Measurements from ENCODE around the gene STK17A.
A peak's percentile ranks its signal among the peaks of the same experiment; 100 is the strongest.

The STK17A gene

DNA sequence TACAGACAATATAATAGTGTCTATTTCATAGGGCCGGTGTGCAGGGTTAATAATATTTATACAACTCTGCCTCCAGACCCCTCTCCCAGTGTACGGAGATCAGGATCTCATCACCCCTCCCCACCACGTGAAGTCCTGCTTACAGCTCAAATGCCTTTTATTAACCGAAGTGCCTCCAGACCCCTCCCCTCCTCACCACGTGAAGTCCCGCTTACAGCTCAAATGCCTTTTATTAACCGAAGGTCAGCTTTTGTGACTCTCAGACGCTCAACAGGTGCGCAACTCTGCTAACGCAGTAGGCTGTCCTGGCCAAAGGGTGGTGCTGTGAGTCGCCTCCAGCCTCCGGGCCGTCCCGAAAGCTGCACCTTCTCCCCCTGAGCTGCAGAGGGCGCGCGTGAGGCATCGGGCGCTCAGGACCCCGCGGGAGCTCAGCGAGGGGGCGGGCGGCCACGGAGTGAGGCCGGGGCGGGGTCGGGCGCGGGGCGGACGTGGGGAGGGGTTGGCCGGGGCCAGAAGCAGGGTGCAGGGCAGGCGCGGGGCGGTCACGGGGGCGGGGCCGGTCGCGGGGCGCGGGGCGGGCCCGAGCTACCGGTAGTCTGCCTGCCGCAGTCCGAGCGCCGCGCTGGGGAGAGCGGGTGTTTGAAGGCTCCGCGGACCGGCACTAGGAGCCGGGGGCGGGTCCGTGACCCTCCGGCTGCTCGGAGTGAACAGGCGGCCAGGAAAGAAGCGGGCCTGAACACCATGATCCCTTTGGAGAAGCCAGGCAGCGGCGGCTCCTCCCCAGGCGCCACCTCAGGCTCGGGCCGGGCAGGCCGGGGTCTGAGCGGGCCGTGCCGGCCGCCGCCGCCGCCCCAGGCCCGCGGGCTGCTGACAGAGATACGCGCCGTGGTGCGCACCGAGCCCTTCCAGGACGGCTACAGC is at the start of gene STK17A:
Gene STK17A (plus strand): TSS at position 606 of the 921 bp plus-strand sequence. CDS start 136 bp downstream, at position 742.
- DNase-seq, result peak; percentile 96

DNA sequence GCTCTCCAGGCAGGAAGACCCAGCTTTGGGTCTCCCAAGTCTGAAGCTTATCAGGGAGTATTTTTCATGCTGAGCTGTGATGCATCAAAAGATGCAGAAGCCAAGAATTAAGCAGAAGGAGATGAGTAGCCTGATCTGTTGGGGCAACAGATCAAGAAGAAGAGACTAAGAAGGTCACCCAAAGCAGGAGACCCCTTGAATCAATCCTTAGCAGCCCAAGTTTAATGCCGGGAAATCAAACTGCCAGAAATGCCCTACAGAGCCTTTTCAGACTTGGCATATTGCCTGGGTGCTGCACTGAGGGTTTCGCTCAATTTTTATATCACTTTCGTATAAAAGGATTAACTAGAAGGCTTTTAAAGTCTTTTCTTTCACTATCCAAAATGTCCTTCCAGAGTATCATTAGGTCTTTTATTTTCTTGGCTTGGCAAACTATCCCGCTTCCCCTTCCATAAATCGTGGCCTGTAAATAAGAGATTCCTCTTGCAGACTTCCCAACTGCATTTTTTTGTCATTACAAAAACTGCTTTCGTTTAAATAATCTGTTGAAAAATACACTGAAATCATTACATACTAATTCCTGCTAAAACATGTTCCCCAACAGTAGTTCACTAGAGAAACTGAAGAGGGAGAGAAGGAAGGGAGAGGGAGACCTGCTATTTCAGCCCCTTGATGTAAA is 49.0 kb upstream of the STK17A start:
- no peak for DNase-seq

DNA sequence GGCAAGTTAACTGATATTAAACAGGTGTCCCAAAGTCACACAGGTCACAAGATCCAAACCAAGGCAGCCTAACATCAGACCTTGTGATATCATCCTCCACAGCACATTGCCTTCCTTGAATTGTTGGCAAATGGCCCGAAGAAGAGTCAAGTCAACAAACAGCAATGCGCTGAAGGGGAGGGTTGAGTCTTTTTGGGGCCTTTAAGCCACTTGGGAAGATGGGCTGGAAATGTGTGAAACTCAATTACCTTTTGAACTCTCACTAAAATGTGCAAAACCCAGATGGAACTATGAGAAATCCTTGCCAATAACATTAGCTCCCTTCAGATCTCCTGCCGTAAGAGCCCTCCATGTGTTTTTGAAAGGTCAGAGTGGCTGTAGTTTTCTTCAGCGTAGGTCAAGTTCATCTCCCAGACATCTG is 47.9 kb upstream of the STK17A start:
- DNase-seq, result no peak

DNA sequence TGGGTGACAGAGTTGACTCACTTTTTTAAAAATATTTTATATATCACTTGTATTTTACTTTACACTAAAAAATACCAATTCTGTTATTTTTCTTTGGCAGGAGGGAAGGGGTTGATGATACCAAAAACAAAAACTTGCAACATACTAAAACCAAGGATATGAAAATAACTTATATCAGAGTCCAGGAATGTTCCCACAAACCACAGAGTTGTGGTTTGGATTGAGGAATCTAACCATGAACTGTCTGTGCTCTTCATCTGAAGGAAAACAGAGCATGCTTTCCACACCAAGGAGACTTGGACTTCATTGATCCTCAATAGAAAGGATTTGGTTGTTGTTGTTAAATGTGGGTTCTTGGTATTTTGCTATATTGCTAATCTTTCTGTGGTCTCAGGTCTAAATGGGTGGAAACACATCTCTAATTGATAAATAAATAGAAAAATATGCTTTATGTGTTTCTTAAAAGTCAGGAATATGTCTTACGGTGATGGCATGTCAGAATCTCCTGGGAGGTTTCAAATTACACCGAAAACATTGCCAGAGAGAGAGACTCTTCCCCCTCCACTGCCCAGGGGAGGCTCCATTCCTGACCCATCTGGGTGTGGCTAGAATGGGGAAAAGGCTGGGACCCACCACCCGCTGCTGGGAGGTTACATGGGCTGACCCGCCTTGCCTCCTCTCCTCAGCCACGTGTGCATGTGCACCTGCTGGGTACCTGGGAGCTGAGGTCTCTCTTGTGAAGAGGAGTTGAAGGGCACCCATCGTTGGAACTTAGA is 46.9 kb upstream of the STK17A start:
- DNase-seq, result no peak

DNA sequence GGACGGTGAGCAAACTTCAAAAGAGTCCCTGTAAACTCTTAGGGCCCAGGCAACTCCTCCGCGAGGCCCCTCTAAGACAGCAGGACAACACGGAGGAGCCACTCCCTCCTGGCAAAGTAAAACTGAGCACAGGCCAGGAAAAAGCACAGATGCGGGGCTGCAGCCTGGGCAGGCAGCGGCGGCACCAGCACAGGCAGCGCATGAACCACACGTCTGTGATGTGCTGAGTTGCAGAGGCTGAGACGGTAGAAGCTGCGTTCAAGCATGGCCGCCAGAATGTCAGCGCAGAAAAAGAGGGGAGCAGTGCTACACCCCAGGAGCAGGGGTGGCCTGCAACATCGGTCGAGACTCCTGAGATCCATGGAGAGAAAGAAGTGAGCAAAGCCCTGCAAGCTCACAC is 46.1 kb upstream of the STK17A start:
- DNase-seq, result no peak

DNA sequence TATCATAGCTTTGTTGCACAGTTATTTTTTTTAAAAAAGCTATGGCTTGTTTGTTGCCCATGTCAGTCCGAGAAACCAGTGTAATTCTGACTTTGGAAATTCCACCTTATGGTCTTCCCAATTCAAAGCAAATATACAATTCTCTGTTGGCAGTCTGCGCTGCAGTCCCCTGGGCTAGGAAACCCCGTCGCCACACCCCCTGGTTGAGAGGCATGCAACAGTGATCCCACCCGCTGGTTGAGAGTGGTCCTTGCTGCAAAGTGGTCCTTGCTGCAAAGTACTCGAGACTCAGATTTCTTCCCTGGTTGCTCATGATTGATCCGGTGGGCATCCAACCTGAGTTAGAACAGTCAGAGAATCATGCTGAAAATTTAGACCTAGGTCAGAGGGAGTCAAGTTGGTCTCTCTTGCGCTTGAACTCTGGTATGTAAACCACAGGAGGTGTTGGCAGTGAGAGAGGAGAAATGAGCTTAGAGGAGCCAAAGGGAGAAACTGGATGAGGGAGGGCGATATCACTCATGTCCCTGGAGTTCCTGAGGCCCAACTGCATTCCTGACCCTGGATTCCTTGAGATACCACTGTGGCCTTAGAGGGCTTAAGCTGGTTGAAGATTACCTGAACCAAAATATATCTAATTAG is 45.0 kb upstream of the STK17A start:
- no peak for DNase-seq

DNA sequence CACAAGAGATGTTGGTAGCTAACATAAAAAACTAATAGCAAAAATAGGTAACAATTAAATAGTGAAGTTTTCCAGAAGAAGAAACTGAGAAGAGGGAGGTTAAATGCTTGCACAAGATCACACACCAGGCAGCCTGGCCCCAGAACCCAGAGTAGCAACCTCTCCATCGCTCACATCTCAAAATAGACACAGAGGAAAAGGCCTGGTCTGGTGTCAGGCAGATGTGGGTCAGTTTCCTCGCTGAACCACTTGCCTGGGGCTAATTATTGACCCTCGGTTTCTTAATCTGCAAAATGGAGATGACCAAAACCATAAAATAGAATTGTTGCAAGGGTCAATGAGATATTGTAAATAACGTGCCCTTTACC is 44.5 kb upstream of the STK17A start:
- no peak for DNase-seq

DNA sequence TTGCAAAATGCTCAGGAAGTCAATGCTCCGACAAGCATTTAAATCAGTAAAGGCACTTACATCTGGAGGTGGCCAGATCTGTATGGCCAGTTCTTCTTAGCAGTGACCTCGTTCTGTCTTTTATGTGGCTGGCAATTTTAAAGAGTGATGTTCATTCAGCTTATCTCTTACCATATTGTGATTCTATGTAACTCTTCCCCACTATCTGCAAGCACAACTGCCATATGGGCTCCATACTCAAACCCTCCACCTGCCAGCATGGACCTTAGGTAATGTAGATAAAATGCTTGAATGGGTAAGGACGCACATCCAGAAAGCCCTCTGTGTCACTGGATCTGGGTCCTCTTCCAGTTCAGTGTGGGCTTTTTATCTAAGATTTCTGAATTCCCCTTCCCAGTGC is 42.4 kb upstream of the STK17A start:
- no peak for DNase-seq

DNA sequence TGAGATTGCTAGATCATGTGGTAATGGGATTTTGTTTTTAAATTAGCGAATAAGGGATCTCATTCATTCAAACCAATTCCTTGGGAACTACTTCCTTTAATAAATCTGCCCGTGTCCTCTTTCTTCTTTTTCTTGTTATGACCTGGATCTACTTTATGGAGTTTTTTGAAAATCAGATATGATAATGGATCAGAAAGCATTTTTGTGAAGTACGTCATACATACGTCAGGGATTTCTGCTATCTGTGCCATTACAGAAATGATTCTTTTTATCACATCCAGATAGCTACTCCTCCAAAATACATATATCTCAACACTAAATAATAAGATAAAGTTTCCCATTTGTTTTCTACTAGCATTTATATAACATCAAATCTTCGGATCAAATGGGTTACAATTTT is 40.2 kb upstream of the STK17A start:
- no peak for DNase-seq

DNA sequence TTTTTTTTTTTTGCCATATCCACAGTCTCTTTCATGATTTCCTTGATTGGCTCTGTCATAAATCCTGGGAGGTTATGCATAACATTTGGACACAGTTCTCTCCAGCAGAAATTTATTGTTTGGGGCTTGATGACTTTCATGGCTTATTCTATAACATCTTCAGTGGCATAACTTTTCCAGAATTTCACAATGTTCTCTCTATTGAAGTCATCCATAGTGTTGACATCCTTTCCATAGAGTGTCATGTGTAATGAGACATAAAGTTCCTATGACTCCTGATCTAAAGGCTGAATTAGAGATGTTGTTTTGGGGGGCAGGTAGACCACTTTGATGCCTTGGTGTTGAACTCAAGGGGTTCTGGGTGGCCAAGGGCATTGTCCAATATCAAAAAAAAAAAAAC is 36.7 kb upstream of the STK17A start:
- DNase-seq, result no peak

DNA sequence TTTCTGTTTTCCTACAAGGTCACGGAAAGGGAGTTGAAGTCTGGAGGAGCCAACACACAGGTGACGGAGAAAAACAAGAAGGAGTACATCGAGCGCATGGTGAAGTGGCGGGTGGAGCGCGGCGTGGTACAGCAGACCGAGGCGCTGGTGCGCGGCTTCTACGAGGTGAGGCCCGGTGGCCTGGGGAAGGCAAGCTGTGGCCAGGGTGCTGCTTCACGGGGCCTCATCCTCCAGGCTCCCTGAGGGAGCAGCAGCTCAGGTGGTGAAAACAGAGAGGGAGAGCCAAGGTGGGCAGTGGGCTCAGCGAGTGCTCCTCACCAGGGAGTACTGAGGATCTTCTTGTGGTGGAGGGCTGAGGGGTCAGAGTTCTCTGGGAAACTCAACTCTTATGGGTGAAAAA is 32.5 kb upstream of the STK17A start:
- DNase-seq, result no peak

DNA sequence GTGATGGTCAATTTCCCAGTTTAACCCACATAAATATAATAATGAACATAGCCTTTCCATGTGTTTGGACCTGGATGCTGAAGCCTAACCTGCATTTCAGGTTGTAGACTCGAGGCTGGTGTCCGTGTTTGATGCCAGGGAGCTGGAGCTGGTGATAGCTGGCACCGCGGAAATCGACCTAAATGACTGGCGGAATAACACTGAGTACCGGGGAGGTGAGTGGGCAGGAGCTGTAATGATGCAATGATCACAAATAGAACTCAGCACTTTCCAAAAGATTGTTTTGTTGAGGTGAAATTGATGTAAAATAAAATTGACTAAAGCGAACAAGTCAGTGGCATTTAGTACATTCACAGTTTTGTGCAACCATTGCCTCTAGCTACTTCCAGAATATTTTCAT is 30.8 kb upstream of the STK17A start:
- no peak for DNase-seq

DNA sequence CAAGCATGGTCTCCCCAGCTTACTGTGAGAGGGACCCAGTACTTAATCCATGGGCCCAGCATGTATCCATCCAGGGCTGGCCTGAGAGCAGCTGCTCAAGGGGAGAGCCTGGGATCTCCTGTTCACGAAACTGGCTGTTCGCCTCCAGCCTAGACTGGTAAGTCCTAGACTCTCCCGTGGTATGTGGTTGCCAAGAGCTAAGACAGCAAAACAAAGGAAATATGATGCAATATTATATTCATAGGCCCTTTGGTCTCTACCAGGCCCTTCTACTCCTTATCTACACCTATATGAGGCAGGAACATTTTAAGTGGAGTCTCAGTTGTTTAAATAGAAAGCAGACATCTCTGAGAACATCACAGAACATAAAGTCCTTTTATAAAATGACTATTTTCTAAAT is 28.9 kb upstream of the STK17A start:
- DNase-seq, result peak; percentile 26

DNA sequence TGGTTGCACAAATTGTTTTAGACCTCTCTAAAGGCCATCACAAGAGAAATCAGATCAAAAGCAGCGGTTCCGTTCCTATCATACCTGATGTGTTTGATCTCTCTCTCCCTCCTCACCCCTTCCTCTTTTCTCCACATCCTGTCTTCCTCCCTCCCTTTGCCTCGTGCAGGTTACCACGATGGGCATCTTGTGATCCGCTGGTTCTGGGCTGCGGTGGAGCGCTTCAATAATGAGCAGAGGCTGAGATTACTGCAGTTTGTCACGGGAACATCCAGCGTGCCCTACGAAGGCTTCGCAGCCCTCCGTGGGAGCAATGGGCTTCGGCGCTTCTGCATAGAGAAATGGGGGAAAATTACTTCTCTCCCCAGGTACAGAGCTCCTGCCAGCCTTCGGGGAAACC is 28.5 kb upstream of the STK17A start:
- DNase-seq, result peak; percentile 10

DNA sequence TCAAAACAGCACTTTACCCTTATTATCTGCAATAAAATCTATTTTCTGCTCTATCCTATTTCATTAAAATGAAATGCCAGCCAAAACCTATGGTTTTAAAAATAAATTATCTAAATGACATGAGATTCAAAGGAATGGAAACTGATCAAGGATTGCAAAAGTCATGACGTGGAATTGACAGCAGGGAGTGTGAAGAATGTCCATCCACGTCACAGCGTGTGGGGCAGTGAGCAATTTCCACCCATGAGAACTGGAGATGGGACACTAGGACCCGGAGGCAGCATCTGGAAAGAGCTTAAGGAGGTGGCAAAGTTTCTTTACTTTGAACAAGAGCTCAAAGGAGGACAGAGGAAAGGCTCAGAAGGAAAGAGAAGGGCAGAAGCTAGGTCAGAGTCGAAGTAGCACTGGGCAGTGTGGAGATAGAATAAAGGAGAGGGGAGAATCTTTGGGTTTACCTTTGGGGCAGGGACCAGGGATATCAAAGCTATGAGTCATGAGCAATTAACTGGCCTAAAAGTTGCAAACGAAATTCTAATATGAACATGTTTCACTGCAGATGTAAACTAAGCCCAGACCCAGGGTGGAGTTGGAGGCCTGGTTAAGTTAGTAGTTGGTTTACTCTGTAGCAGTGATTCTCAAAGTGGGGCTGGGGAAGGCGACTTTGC is 24.9 kb upstream of the STK17A start:
- DNase-seq, result no peak

DNA sequence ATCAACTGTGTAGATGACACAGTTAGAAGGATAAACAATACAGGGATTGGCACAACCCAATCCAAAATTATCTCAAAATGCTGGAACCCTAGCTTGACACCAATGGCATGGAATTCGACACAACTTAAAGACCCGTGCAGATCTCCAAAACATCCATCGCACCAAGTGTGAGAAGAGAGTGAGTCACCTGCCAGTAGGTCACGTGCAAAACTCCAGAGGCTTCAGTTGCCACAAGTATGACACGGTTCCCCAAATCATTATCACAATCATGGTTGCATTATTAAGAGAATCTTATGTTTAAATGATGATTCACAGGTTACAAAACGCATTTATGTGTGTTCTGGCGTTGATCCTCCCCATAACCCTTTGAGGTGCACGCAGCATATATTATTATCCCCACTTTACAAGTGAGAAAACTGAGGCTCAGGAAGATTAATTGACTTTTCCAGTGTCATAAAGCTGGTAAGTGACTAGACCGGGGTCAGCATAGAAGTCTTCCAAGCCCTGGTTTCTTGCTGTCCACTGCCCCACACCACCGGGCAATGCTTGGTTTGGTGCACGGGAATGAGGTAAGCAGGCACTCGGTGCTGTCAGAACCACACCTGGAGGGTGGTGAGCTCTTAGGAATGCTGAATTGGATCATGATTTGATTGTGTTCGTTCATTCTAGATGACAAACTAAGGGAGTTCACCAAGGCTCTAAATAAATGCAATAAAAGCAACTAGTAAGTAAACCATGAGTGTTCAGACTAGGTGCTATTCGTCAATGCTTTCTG is 23.6 kb upstream of the STK17A start:
- DNase-seq, result no peak

DNA sequence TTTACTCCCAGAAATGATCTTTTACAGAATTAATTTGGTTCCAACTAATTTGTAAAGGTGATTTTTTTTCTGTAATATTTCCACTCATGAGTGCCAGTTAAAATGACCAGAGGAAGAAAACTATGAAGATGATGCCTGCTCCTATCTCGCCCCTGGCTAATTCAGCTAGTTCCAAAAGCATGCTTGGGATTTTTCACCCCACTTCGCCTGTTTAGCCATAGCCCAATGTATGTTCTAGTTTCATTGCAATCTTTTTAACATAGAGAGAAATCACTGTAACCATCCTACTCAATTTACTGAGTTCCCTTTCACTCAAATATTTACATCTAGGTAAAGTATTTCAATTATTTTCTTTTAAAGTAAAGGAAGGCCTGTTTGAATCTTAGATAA is 23.0 kb upstream of the STK17A start:
- no peak for DNase-seq

DNA sequence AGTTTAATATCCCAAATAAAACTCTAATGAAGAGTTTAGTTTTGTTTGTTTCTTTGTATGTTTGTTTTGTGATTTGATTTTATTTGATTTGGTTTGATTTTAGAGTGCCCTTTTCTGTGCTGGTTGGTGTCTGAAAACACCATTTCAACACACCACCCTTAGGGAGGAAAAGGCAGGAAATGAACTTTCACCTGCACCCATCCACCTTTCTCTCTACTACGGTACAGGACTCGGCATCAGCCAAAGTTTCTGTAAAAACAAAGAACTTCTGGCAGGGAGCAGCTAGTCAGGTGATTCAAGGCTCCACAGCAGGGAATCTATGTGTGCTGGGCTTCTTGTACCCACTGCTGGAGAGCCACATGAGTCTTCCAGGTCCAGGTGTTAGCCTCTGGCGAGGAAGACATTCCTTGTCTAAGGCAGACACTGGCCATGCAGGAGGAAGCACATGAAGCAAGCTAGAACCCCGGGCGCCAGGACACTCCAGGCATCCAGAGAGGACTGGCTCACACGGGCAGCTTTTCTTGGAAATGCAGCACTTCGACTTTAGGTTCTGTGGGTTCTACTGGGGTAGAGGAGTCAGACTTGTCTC is 22.1 kb upstream of the STK17A start:
- no peak for DNase-seq

DNA sequence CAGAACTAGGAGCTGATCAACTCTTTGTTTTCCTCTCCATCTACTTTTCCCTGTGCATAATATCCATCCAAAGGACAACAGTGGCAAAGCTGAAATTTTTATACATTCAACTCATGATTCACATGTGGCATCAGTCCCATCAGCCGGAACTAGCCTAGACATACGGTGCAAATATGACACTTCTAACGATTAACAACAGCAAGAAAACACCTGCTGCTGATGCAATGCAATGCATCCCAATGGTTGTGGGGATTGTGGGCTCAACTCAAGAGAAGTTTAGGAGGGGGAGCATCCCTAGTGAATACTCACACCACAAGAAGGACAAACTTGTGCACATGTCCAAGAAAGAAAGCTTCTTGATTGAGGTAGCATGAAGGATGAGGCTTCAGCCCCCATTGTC is 20.5 kb upstream of the STK17A start:
- DNase-seq, result no peak

DNA sequence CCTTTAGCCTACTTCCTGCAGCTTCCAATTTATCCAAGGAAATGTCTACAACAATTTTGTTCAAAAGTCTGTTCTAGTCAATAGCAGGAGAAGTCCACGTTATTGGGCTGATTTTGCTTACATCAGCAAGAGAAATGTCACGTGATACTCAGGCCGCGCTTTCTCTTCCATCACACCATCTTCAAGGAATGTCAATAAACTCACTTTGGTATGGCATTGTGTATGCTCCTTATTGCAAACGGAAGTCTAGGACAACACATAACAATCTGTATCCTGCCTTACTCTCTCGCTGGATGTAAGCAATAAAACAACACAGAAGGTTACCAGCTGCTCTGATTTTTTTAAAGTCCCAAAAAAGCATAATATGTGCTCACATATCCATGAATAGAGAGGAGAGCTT is 17.1 kb upstream of the STK17A start:
- no peak for DNase-seq

DNA sequence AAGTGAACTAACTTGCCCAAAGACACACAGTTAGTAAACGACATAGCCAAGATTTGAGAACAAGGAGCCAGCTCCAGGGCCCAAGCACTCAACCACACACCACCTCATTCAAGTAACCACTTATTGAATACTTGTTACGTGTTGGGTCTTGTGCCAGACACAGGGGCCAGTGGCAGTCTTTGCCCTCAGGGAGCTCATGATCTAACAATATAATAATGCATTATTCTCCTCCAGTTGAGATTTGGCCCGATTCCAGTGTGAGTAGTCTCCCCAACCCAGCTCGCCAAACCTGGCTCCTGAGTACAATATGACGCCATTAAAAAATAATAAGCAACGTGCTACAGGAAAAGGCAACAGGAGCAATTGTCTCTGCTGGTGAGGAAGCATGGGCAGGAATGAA is 14.4 kb upstream of the STK17A start:
- DNase-seq, result no peak

Measured in activated CD4-positive, alpha-beta T cell treated with anti-CD3 and anti-CD28 coated beads, Interleukin-2, Interleukin-6, amounts not matched to agents 100 ng/mL and 50 ng/mL, durations not matched to agents 16 hours and 8 hours (primary cell).